PC-9 (cell line): ENCODE results near the gene UBXN4.

Experiments used
- CTCF ChIP-seq: fragments of 200-600 bp; sonication (generic); conservative IDR thresholded peaks from 2 replicates; pipeline ENCODE4 v1.6.1; 2017; ENCODE audit warnings: mixed run types, antibody characterized with exemption, mild to moderate bottlenecking, moderate library complexity
- EZH2 ChIP-seq: fragments of 200-600 bp; sonication (generic); IDR thresholded peaks from 2 replicates; pipeline ENCODE4 v1.8.0; 2017; ENCODE audit warnings: antibody characterized with exemption, low read depth

GRCh38 chr2:135829378-135830135 is 87.9 kb downstream of the UBXN4 start:
- TF ChIP-seq EZH2 (no peak), CTCF (no peak)
